GM23338 (cell line): ENCODE measurements around the gene SLU7.

Source experiments
- CREB1 ChIP-seq: fragments of 250-450 bp; sonication (Bioruptor Pico); IDR thresholded peaks from 2 replicates; pipeline ENCODE4 v1.5.0; 2020; ENCODE audit warnings: low read depth, mild to moderate bottlenecking, moderate library complexity
- EZH2 ChIP-seq: fragments of 200-600 bp; sonication (generic); IDR thresholded peaks from one replicate; pipeline ENCODE4 v1.8.0; 2017; ENCODE audit warnings: antibody characterized with exemption, mild to moderate bottlenecking, low read depth; ENCODE audit not compliant: unreplicated experiment
- EZH2phosphoT487 ChIP-seq: fragments of 200-600 bp; sonication (generic); IDR thresholded peaks from one replicate; pipeline ENCODE4 v1.8.1; 2018; ENCODE audit warnings: antibody characterized with exemption; ENCODE audit not compliant: unreplicated experiment
- JUNB ChIP-seq: IDR thresholded peaks from one replicate; pipeline ENCODE4 v1.6.1; 2016; ENCODE audit warnings: antibody characterized with exemption; ENCODE audit not compliant: unreplicated experiment
- NANOG ChIP-seq: IDR thresholded peaks from 2 replicates; pipeline ENCODE4 v1.6.1; 2016; ENCODE audit warnings: antibody characterized with exemption, borderline replicate concordance
- POLR2AphosphoS5 ChIP-seq: IDR thresholded peaks from 2 replicates; pipeline ENCODE4 v1.6.1; 2016; ENCODE audit warnings: antibody characterized with exemption, low read depth
- ZNF331 ChIP-seq: fragments of 250-450 bp; sonication (Bioruptor Pico); IDR thresholded peaks from 2 replicates; pipeline ENCODE4 v1.5.0; 2020; ENCODE audit warnings: low read depth, mild to moderate bottlenecking, moderate library complexity
- TF ChIP-seq, protein P1 (sequence below), 2 experiments: fragments of 200-600 bp in 1 of 2; sonication (generic) in 1 of 2; conservative IDR thresholded peaks; 2 replicates each; pipeline versions ENCODE4 v1.5.1 to v1.6.1; 2016 to 2017; ENCODE audit warnings: antibody characterized with exemption in 2 of 2, low read depth in 2 of 2, mild to moderate bottlenecking in 2 of 2, moderate library complexity in 1 of 2
- TF ChIP-seq, protein P2 (sequence below): IDR thresholded peaks from 2 replicates; pipeline ENCODE4 v1.6.1; 2016; ENCODE audit warnings: antibody characterized with exemption
- TF ChIP-seq, protein P3 (sequence below): IDR thresholded peaks from one replicate; pipeline ENCODE4 v1.6.1; 2018; ENCODE audit warnings: antibody characterized with exemption; ENCODE audit not compliant: unreplicated experiment
- TF ChIP-seq, protein P4 (sequence below): fragments of 250-450 bp; sonication (Bioruptor Pico); IDR thresholded peaks from 2 replicates; pipeline ENCODE4 v1.5.0; 2020; ENCODE audit warnings: mild to moderate bottlenecking, moderate library complexity

DNA sequence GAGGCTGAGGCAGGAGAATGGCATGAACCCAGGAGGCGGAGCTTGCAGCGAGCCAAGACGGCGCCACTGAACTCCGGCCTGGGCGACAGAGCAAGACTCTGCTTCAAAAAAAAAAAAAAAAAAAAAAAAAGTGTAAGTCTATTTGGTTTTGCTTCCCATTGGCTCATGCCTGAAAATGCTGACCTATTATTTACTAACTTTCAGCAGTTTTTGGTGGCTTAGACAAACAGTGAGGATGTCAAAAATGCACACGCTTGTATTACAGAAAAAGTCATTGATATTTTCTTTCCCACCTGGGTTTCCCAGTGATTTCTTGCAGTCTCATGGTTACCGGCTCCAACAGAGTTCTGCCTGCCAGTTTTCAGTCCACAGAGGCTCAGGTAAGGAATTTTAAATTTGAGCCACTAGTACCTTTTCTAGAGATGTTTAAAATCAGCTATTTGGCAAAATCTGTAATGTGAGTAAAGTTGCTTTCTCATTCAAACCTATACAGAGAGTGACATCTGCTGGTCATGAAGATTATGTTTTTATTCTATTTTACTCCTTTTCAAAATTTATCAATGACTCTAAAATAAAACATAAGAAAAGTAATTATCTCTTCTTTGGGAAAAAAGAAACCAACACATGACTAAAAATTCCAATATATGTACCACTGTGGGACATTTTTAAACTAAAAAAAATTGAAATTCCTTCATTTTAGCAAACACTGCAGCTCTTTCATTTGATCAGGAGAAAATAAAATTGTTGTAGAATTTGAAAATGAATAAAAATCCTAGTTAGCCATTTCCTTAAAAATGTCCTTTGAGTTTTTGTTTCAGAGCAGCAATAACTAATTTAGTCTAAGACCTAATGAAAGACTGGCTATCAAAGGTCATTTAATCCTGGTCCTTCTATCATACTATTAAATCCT, 27.8 kb downstream of the SLU7 start:
- no peak for TF ChIP-seq ZNF331 (CRISPR knock-in tag)
- TF ChIP-seq, protein P1, sequence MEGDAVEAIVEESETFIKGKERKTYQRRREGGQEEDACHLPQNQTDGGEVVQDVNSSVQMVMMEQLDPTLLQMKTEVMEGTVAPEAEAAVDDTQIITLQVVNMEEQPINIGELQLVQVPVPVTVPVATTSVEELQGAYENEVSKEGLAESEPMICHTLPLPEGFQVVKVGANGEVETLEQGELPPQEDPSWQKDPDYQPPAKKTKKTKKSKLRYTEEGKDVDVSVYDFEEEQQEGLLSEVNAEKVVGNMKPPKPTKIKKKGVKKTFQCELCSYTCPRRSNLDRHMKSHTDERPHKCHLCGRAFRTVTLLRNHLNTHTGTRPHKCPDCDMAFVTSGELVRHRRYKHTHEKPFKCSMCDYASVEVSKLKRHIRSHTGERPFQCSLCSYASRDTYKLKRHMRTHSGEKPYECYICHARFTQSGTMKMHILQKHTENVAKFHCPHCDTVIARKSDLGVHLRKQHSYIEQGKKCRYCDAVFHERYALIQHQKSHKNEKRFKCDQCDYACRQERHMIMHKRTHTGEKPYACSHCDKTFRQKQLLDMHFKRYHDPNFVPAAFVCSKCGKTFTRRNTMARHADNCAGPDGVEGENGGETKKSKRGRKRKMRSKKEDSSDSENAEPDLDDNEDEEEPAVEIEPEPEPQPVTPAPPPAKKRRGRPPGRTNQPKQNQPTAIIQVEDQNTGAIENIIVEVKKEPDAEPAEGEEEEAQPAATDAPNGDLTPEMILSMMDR (conservative IDR thresholded peaks at IDR 0.05; ENCODE audit: low read depth in 2 of 2), result peak; percentile 52 to 75; a peak in 3 of 4 replicates
- no peak for TF ChIP-seq EZH2
- TF ChIP-seq, protein P2, sequence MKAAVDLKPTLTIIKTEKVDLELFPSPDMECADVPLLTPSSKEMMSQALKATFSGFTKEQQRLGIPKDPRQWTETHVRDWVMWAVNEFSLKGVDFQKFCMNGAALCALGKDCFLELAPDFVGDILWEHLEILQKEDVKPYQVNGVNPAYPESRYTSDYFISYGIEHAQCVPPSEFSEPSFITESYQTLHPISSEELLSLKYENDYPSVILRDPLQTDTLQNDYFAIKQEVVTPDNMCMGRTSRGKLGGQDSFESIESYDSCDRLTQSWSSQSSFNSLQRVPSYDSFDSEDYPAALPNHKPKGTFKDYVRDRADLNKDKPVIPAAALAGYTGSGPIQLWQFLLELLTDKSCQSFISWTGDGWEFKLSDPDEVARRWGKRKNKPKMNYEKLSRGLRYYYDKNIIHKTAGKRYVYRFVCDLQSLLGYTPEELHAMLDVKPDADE, result no peak
- TF ChIP-seq POLR2AphosphoS5, result no peak
- TF ChIP-seq, protein P3, sequence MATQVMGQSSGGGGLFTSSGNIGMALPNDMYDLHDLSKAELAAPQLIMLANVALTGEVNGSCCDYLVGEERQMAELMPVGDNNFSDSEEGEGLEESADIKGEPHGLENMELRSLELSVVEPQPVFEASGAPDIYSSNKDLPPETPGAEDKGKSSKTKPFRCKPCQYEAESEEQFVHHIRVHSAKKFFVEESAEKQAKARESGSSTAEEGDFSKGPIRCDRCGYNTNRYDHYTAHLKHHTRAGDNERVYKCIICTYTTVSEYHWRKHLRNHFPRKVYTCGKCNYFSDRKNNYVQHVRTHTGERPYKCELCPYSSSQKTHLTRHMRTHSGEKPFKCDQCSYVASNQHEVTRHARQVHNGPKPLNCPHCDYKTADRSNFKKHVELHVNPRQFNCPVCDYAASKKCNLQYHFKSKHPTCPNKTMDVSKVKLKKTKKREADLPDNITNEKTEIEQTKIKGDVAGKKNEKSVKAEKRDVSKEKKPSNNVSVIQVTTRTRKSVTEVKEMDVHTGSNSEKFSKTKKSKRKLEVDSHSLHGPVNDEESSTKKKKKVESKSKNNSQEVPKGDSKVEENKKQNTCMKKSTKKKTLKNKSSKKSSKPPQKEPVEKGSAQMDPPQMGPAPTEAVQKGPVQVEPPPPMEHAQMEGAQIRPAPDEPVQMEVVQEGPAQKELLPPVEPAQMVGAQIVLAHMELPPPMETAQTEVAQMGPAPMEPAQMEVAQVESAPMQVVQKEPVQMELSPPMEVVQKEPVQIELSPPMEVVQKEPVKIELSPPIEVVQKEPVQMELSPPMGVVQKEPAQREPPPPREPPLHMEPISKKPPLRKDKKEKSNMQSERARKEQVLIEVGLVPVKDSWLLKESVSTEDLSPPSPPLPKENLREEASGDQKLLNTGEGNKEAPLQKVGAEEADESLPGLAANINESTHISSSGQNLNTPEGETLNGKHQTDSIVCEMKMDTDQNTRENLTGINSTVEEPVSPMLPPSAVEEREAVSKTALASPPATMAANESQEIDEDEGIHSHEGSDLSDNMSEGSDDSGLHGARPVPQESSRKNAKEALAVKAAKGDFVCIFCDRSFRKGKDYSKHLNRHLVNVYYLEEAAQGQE, result no peak
- TF ChIP-seq CREB1, result no peak
- no peak for TF ChIP-seq EZH2phosphoT487
- no peak for TF ChIP-seq NANOG
- TF ChIP-seq JUNB, result no peak
- TF ChIP-seq, protein P4, sequence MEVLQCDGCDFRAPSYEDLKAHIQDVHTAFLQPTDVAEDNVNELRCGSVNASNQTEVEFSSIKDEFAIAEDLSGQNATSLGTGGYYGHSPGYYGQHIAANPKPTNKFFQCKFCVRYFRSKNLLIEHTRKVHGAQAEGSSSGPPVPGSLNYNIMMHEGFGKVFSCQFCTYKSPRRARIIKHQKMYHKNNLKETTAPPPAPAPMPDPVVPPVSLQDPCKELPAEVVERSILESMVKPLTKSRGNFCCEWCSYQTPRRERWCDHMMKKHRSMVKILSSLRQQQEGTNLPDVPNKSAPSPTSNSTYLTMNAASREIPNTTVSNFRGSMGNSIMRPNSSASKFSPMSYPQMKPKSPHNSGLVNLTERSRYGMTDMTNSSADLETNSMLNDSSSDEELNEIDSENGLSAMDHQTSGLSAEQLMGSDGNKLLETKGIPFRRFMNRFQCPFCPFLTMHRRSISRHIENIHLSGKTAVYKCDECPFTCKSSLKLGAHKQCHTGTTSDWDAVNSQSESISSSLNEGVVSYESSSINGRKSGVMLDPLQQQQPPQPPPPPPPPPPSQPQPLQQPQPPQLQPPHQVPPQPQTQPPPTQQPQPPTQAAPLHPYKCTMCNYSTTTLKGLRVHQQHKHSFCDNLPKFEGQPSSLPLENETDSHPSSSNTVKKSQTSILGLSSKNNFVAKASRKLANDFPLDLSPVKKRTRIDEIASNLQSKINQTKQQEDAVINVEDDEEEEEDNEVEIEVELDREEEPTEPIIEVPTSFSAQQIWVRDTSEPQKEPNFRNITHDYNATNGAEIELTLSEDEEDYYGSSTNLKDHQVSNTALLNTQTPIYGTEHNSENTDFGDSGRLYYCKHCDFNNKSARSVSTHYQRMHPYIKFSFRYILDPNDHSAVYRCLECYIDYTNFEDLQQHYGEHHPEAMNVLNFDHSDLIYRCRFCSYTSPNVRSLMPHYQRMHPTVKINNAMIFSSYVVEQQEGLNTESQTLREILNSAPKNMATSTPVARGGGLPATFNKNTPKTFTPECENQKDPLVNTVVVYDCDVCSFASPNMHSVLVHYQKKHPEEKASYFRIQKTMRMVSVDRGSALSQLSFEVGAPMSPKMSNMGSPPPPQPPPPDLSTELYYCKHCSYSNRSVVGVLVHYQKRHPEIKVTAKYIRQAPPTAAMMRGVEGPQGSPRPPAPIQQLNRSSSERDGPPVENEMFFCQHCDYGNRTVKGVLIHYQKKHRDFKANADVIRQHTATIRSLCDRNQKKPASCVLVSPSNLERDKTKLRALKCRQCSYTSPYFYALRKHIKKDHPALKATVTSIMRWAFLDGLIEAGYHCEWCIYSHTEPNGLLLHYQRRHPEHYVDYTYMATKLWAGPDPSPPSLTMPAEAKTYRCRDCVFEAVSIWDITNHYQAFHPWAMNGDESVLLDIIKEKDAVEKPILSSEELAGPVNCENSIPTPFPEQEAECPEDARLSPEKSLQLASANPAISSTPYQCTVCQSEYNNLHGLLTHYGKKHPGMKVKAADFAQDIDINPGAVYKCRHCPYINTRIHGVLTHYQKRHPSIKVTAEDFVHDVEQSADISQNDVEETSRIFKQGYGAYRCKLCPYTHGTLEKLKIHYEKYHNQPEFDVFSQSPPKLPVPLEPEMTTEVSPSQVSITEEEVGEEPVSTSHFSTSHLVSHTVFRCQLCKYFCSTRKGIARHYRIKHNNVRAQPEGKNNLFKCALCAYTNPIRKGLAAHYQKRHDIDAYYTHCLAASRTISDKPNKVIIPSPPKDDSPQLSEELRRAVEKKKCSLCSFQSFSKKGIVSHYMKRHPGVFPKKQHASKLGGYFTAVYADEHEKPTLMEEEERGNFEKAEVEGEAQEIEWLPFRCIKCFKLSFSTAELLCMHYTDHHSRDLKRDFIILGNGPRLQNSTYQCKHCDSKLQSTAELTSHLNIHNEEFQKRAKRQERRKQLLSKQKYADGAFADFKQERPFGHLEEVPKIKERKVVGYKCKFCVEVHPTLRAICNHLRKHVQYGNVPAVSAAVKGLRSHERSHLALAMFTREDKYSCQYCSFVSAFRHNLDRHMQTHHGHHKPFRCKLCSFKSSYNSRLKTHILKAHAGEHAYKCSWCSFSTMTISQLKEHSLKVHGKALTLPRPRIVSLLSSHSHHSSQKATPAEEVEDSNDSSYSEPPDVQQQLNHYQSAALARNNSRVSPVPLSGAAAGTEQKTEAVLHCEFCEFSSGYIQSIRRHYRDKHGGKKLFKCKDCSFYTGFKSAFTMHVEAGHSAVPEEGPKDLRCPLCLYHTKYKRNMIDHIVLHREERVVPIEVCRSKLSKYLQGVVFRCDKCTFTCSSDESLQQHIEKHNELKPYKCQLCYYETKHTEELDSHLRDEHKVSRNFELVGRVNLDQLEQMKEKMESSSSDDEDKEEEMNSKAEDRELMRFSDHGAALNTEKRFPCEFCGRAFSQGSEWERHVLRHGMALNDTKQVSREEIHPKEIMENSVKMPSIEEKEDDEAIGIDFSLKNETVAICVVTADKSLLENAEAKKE (CRISPR knock-in tag), result no peak
